Left ventricle myocardium inferior (tissue), 1 donor: ENCODE results near the gene DSTYK. TPM values are rescaled to one million over a fixed set of nuclear protein-coding genes. Genes with fewer than 3 reads are reported as not detected.
"Not testable (repeated sequence)": the region's sequence is repeated elsewhere in the genome, so short reads cannot be mapped to it uniquely, and the experiment has no call there.

Source experiments
- DNase-seq: peaks from one replicate; pipeline ENCODE4 v3.0.0-alpha.2; 2020
- H3K27ac ChIP-seq: fragments of 200-600 bp; replicated peaks from 2 replicates; pipeline ENCODE4 v1.8.0; 2021
- H3K27me3 ChIP-seq: fragments of 200-600 bp; 2 replicates; pipeline ENCODE4 v1.8.0; 2021; ENCODE audit warnings: low read depth
- H3K36me3 ChIP-seq: fragments of 200-600 bp; 2 replicates; pipeline ENCODE4 v1.8.0; 2021
- H3K4me1 ChIP-seq: fragments of 200-600 bp; 2 replicates; pipeline ENCODE4 v1.8.0; 2021
- H3K4me3 ChIP-seq: fragments of 200-600 bp; 2 replicates; pipeline ENCODE4 v1.8.0; 2021; ENCODE audit warnings: mild to moderate bottlenecking, moderate library complexity
- H3K9me3 ChIP-seq: fragments of 200-600 bp; replicated peaks from 2 replicates; pipeline ENCODE4 v1.8.0; 2021
- intact Hi-C: fragments of 100-400 bp; cut with micrococcal nuclease; formaldehyde crosslinking; loops from one replicate; pipeline ENCODE4 v1.11.0; 2022
- total RNA-seq: library from RNA; stranded (reverse); fragmentation: NEBNext Ultra II Directional; extraction: Animal tissue kit (Norgen Biotek cat#: 25700); gene quantifications from one replicate; pipeline ENCODE4 v1.2.1, GENCODE V29; 2021
- TF ChIP-seq, protein P1 (sequence below): fragments of 200-600 bp; IDR thresholded peaks from 2 replicates; pipeline ENCODE4 v1.8.0; 2021; ENCODE audit warnings: antibody characterized with exemption, mild to moderate bottlenecking, borderline replicate concordance
- donor health status: DM: no; HTN: yes; CAD: no; lungs with severe emphysema.

Gene DSTYK
- total RNA-seq, 1 donor from 2014 or later = 6.3 TPM

DNA sequence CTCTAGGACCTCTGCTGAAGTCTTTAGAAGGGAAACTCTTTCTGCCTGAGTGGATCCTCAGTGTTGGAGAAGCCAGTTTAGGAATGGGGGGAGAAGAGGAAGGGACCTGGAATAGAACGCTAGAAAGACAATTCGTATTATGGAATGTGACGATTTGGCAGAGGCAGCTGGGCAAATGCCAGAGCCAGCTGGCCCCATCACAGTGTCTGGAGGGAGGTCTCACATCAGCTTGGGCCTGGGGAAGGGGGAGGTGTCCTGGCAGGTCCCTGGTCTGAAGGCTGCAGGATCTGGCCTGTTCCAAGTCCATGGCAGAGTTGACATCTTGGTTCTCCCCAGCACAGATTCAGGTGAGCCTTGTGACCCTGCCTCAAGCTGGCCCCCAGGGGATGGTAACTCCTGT is 27.6 kb upstream of the DSTYK start:
- Histone ChIP-seq H3K4me3 (no peak overlapping the region), H3K9me3 (no peaks in the 10 kb centered on the region), H3K4me1 (peaks cover 28% of the 10 kb centered on the region), H3K27ac (no peak overlapping the region), H3K27me3 (peaks cover 41% of the 10 kb centered on the region), H3K36me3 (peaks cover 6% of the 10 kb centered on the region)
- no peak for DNase-seq
- TF ChIP-seq, protein P1, sequence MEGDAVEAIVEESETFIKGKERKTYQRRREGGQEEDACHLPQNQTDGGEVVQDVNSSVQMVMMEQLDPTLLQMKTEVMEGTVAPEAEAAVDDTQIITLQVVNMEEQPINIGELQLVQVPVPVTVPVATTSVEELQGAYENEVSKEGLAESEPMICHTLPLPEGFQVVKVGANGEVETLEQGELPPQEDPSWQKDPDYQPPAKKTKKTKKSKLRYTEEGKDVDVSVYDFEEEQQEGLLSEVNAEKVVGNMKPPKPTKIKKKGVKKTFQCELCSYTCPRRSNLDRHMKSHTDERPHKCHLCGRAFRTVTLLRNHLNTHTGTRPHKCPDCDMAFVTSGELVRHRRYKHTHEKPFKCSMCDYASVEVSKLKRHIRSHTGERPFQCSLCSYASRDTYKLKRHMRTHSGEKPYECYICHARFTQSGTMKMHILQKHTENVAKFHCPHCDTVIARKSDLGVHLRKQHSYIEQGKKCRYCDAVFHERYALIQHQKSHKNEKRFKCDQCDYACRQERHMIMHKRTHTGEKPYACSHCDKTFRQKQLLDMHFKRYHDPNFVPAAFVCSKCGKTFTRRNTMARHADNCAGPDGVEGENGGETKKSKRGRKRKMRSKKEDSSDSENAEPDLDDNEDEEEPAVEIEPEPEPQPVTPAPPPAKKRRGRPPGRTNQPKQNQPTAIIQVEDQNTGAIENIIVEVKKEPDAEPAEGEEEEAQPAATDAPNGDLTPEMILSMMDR = no peak
- intact Hi-C loops = no loop called here

DNA sequence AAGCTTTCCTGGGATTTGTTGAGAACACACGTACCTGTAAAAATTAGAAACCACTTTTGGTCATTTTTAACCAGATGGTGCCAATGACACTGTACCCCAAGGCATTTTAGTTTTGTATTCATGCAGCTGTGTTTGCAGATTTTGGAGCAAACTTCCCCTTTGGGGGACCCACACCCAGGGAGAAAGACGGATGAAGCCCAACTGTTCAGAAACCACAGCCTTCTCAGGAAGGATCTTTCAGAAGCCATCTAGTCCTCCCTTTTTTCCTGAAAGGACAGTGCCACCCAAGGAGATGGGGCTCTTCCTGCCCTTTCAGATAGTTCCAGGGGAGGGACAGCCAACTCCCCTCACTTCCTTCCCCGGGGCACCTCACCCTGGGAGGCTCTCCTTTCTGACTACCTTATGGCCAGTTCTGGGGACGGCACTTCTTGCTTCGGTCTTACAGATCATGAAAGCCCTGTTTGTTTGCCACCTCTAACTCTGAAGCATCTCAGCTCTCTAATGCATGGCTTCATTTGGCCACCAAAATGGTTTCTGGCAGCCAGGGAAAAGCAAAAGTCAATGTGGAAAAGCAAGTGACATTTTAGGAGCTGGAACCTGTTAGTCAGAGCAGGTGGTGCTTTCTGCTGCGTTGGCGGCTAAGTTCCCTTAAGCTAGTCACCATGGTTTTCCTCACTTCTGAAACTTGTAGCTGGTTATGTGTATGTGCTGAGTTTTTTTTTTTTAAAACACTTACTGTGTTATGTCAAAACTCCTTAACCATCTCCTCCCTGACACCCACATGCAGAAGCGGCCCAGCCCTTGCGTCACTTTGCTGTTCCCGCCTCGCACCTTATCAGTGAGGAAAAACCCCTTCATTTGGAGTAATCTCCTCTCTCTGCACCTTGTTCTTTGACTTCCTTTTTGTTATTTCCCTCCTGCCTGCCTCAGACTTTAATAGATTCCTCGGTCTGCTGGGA is 26.3 kb upstream of the DSTYK start:
- TF ChIP-seq, protein P1 = no peak
- no peak overlapping the region for H3K27ac ChIP-seq
- peaks cover 6% of the 10 kb centered on the region for H3K36me3 ChIP-seq
- peaks cover 28% of the 10 kb centered on the region for H3K4me1 ChIP-seq
- DNase-seq = no peak
- intact Hi-C loops = no loop called here
- no peaks in the 10 kb centered on the region for H3K9me3 ChIP-seq
- peaks cover 34% of the 10 kb centered on the region for H3K27me3 ChIP-seq
- H3K4me3 ChIP-seq = no peak overlapping the region

DNA sequence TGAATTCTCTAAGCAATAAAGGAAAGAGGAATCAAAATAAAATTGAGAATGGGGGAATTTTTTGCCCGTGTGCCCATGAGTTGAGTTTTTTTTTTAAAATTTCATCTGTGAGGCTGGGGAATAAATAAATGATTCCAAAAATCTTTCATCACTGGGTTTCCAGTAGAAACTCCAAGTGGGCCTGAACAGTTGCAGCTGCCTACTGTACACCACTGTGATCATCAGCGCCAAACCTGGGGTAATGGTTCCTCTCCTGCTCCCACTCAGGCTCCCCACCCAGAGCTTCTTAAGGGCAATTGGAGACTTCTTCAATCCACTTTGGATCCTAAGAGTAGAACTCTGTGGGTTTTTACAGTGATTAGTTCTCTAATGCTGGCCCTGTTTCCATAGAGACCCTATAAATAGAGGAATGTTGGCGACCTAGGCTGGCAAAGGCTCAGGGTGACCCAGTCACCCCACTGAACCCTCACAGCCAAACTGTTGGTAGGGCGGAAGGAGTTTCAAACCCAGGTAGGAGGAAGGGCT is 25.5 kb upstream of the DSTYK start:
- no peak overlapping the region for H3K4me3 ChIP-seq
- H3K36me3 ChIP-seq = peaks cover 6% of the 10 kb centered on the region
- H3K9me3 ChIP-seq = no peaks in the 10 kb centered on the region
- TF ChIP-seq, protein P1 = no peak
- peaks cover 34% of the 10 kb centered on the region for H3K27me3 ChIP-seq
- no peak overlapping the region for H3K27ac ChIP-seq
- H3K4me1 ChIP-seq = peaks cover 28% of the 10 kb centered on the region
- intact Hi-C loops = no loop called here
- DNase-seq = no peak

DNA sequence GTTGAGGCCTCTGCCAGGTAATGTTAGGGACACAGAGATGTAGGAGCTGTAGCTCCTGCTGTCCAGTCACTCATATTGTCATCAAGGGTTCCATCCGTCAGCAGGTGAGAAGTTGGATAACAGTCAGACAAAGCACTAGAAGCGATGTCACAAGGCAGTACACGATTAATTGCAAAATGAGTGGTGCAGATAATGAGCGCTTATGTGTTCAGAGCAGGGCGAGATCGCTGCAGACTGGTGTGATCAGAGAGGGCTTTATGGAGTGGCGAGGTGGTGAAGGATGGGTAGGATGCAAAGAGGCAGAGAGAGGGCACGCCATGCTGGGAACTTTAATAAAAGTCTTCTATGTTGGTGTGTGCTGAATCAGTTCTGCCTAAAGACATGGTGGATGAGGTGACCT is 25.0 kb upstream of the DSTYK start:
- Histone ChIP-seq H3K9me3 (no peaks in the 10 kb centered on the region), H3K4me1 (peaks cover 28% of the 10 kb centered on the region), H3K27me3 (peaks cover 29% of the 10 kb centered on the region), H3K27ac (no peak overlapping the region), H3K4me3 (no peak overlapping the region), H3K36me3 (peaks cover under 1% of the 10 kb centered on the region)
- intact Hi-C loops = no loop called here
- TF ChIP-seq, protein P1 = no peak
- DNase-seq = no peak

DNA sequence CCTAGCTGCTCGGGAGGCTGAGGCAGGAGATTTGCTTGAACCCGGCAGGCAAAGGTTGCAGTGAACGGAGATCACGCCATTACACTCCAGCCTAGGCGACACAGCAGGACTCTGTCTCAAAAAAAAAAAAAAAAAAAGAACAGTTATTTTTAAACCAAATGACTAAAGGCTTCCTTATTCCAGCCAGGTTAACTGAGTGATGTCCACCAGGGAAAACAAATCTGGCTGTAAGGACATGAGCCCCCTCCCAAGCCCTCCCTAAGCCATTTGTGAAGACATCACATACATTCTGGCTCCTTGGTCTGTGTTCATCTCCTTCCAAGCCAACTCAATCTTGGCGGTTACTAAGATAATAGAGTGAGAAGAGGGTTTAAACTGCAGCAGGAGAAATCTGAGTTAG is 24.4 kb upstream of the DSTYK start:
- Histone ChIP-seq H3K27me3 (peaks cover 29% of the 10 kb centered on the region), H3K4me1 (peaks cover 28% of the 10 kb centered on the region), H3K36me3 (no peaks in the 10 kb centered on the region), H3K9me3 (no peaks in the 10 kb centered on the region), H3K4me3 (no peak overlapping the region), H3K27ac (no peak overlapping the region)
- no peak for DNase-seq
- TF ChIP-seq, protein P1 = no peak
- intact Hi-C loops = no loop called here

DNA sequence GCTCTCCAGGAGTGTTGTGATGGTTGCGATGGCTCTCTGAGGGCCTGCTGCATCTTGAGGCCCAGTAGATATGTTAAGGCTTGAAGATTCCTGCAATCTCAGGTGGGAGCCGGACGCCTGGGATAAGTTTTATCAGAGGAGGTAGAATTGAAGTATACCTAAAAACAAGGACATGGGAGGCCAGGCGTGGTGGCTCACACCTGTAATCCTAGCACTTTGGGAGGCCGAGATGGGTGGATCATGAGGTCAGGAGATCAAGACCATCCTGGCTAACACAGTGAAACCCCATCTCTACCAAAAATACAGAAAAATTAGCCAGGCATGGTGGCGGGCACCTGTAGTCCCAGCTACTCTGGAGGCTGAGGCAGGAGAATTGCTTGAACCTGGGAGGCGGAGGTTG is 22.5 kb upstream of the DSTYK start:
- DNase-seq, H3K36me3 ChIP-seq, H3K27ac ChIP-seq, H3K4me3 ChIP-seq, H3K9me3 ChIP-seq, intact Hi-C loops: not testable (repeated sequence)
- H3K4me1 ChIP-seq = peaks cover 36% of the 10 kb centered on the region
- peaks cover 22% of the 10 kb centered on the region for H3K27me3 ChIP-seq
